Loucy (cell line): ENCODE results near the gene NAIF1.

Source experiments
- CTCF ChIP-seq: fragments of 200-600 bp; sonication (generic); conservative IDR thresholded peaks from 2 replicates; pipeline ENCODE4 v1.5.1; 2014; ENCODE audit warnings: mild to moderate bottlenecking, antibody characterized with exemption, low read length
- EZH2phosphoT487 ChIP-seq: fragments of 200-600 bp; IDR thresholded peaks from 2 replicates; pipeline ENCODE4 v1.6.1; 2018; ENCODE audit warnings: antibody characterized with exemption, mild to moderate bottlenecking, moderate library complexity, borderline replicate concordance

GRCh38 chr9:128059365-128059983, 7.6 kb downstream of the NAIF1 start:
- TF ChIP-seq CTCF (no peak), EZH2phosphoT487 (no peak)
